Liver (tissue), 9 donors: ENCODE results near the gene TMPRSS11F. TPM values are rescaled to one million over a fixed set of nuclear protein-coding genes. Genes with fewer than 3 reads are reported as not detected.

Source experiments
- DNase-seq: peaks from one replicate; pipeline ENCODE4 v3.0.0-alpha.2; 2017; ENCODE audit warnings: low spot score
- H3K27ac ChIP-seq, 2 donors: one replicate each; pipeline ENCODE4 v1.7.0; 2013; ENCODE audit warnings: inconsistent platforms in 2 of 2, low read length in 2 of 2, control low read depth in 1 of 2, low read depth in 1 of 2, mild to moderate bottlenecking in 1 of 2
- H3K27me3 ChIP-seq, 4 donors: one replicate each; pipeline versions ENCODE4 v1.6.1 to v1.7.0; 2013; ENCODE audit warnings: low read length in 3 of 4, inconsistent platforms in 1 of 4, mild to moderate bottlenecking in 1 of 4, moderate library complexity in 1 of 4; ENCODE audit not compliant: control insufficient read depth in 4 of 4, insufficient read depth in 4 of 4
- H3K36me3 ChIP-seq, 4 donors: one replicate each; pipeline versions ENCODE4 v1.6.1 to v1.7.0; 2013; ENCODE audit warnings: low read length in 3 of 4, mild to moderate bottlenecking in 3 of 4, low read depth in 1 of 4, moderate library complexity in 1 of 4; ENCODE audit not compliant: control insufficient read depth in 4 of 4, insufficient read depth in 3 of 4
- H3K4me1 ChIP-seq, 4 donors: one replicate each; pipeline versions ENCODE4 v1.6.1 to v1.7.0; 2013; ENCODE audit warnings: low read length in 3 of 4, mild to moderate bottlenecking in 3 of 4, moderate library complexity in 1 of 4; ENCODE audit not compliant: control insufficient read depth in 4 of 4, insufficient read depth in 4 of 4
- H3K4me3 ChIP-seq, 3 donors: one replicate each; pipeline versions ENCODE4 v1.6.1 to v1.7.0; 2013; ENCODE audit warnings: low read length in 3 of 3, control low read depth in 1 of 3, low read depth in 1 of 3, mild to moderate bottlenecking in 1 of 3
- H3K9ac ChIP-seq, 2 donors: one replicate each; pipeline ENCODE4 v1.7.0; 2013; ENCODE audit warnings: low read length in 2 of 2, mild to moderate bottlenecking in 2 of 2, moderate library complexity in 2 of 2, control low read depth in 1 of 2, low read depth in 1 of 2
- H3K9me3 ChIP-seq, 4 donors: one replicate each; pipeline versions ENCODE4 v1.6.1 to v1.7.0; 2013; ENCODE audit warnings: low read length in 3 of 4; ENCODE audit not compliant: control insufficient read depth in 4 of 4
- ATF3 ChIP-seq: IDR thresholded peaks from 2 replicates; pipeline ENCODE4 v1.6.1; 2016; ENCODE audit warnings: antibody characterized with exemption
- CTCF ChIP-seq: fragments of 150-350 bp; IDR thresholded peaks from 2 replicates; pipeline ENCODE4 v1.5.1; 2017; ENCODE audit warnings: improper control_type of control experiment, low read depth, low read length; ENCODE audit not compliant: missing input control
- EGR1 ChIP-seq, 2 donors: IDR thresholded peaks; 2 replicates each; pipeline ENCODE4 v1.6.1; 2016 to 2018; ENCODE audit warnings: antibody characterized with exemption in 2 of 2, low read depth in 2 of 2
- FOXA1 ChIP-seq: IDR thresholded peaks from 2 replicates; pipeline ENCODE4 v1.6.1; 2016; ENCODE audit warnings: antibody characterized with exemption
- FOXA2 ChIP-seq: IDR thresholded peaks from 2 replicates; pipeline ENCODE4 v1.6.1; 2016; ENCODE audit warnings: antibody characterized with exemption
- HNF4A ChIP-seq, 2 donors: conservative IDR thresholded peaks; 2 replicates each; pipeline ENCODE4 v1.6.1; 2016; ENCODE audit warnings: antibody characterized with exemption in 2 of 2, mild to moderate bottlenecking in 2 of 2
- HNF4G ChIP-seq: IDR thresholded peaks from 2 replicates; pipeline ENCODE4 v1.6.1; 2016; ENCODE audit warnings: antibody characterized with exemption
- JUND ChIP-seq, 2 donors: IDR thresholded peaks; 2 replicates each; pipeline ENCODE4 v1.6.1; 2016; ENCODE audit warnings: antibody characterized with exemption in 2 of 2
- MAX ChIP-seq: IDR thresholded peaks from 2 replicates; pipeline ENCODE4 v1.6.1; 2016; ENCODE audit warnings: antibody characterized with exemption
- NR2F2 ChIP-seq: IDR thresholded peaks from 2 replicates; pipeline ENCODE4 v1.6.1; 2016; ENCODE audit warnings: antibody characterized with exemption
- RAD21 ChIP-seq, 2 donors: IDR thresholded peaks; 2 replicates each; pipeline ENCODE4 v1.6.1; 2016; ENCODE audit warnings: antibody characterized with exemption in 2 of 2, mild to moderate bottlenecking in 2 of 2
- REST ChIP-seq: IDR thresholded peaks from 2 replicates; pipeline ENCODE4 v1.6.1; 2016; ENCODE audit warnings: antibody characterized with exemption, mild to moderate bottlenecking
- RXRA ChIP-seq, 2 donors: IDR thresholded peaks; 2 replicates each; pipeline ENCODE4 v1.6.1; 2017 to 2018; ENCODE audit warnings: antibody characterized with exemption in 2 of 2, mild to moderate bottlenecking in 1 of 2
- SP1 ChIP-seq: IDR thresholded peaks from 2 replicates; pipeline ENCODE4 v1.6.1; 2018; ENCODE audit warnings: antibody characterized with exemption, mild to moderate bottlenecking
- TAF1 ChIP-seq: conservative IDR thresholded peaks from 2 replicates; pipeline ENCODE4 v1.6.1; 2016; ENCODE audit warnings: antibody characterized with exemption, mild to moderate bottlenecking
- YY1 ChIP-seq: IDR thresholded peaks from 2 replicates; pipeline ENCODE4 v1.6.1; 2016; ENCODE audit warnings: antibody characterized with exemption, mild to moderate bottlenecking
- ZBTB33 ChIP-seq: IDR thresholded peaks from 2 replicates; pipeline ENCODE4 v1.6.1; 2016; ENCODE audit warnings: antibody characterized with exemption
- WGBS: extraction: QIAGEN DNeasy Blood & Tissue Kit; methylation state at CpG from one replicate; pipeline ENCODE4 v1.1.7; 2013; 5-methylcytosine and 5-hydroxymethylcytosine counted together
- polyA plus RNA-seq, 2 donors: library from polyadenylated mRNA; stranded (reverse) in 1 of 2; unstranded in 1 of 2; fragments of 200-250 nt in 1 of 2; fragments of >200 nt in 1 of 2; fragmentation: Nextera tagmentation in 1 of 2; extraction: Ambion mirVana in 1 of 2; gene quantifications; one replicate each; pipeline versions ENCODE4 v1.2.1 to v1.2.3, GENCODE V29; 2013 to 2015
- total RNA-seq, 2 donors: library from RNA; depleted of rRNA; stranded (reverse); fragments of >200 nt; gene quantifications; one replicate each; pipeline ENCODE4 v1.2.3, GENCODE V29; 2014
- donor health status: healthy.
- donor health status: healthy.
- donor health status: healthy.
- donor health status: healthy.
- donor health status: healthy.

The TMPRSS11F gene
- total and polyA plus RNA-seq, 4 donors, result not detected

- no peak for TF ChIP-seq ATF3
Observed at GRCh38 chr4:68110441-68110840, 19.2 kb downstream of the TMPRSS11F start (continued).

- Histone ChIP-seq H3K27me3 (peaks cover 0 to 3% (median 0%) of the 10 kb centered on the region in 4 donors), H3K27ac (no peak overlapping the region), H3K9ac (no peak overlapping the region), H3K4me3 (no peak overlapping the region), H3K9me3 (no peaks in the 10 kb centered on the region), H3K4me1 (no peaks in the 10 kb centered on the region), H3K36me3 (no peaks in the 10 kb centered on the region)
- 69% methylated on average over 1 of the region's 1 CpG for WGBS
- TF ChIP-seq HNF4G (no peak), NR2F2 (no peak), TAF1 (no peak), FOXA2 (no peak), ZBTB33 (no peak), FOXA1 (no peak), CTCF (no peak), HNF4A (conservative IDR thresholded peaks at IDR 0.05) (no peak), YY1 (no peak)
- no peak for DNase-seq
Observed at GRCh38 chr4:68109868-68110267, 19.8 kb downstream of the TMPRSS11F start.

- H3K36me3 ChIP-seq, result no peaks in the 10 kb centered on the region
- H3K27me3 ChIP-seq, result no peaks in the 10 kb centered on the region
- H3K4me3 ChIP-seq, result no peak overlapping the region
- DNase-seq, result no peak
- H3K27ac ChIP-seq, result no peak overlapping the region
- H3K9ac ChIP-seq, result no peak overlapping the region
- TF ChIP-seq ZBTB33, result no peak
- TF ChIP-seq RXRA (IDR thresholded peaks at IDR 0.05), result no peak
- no peak for TF ChIP-seq SP1
- TF ChIP-seq REST, result no peak
- no peak for TF ChIP-seq MAX
- no peak for TF ChIP-seq TAF1
- TF ChIP-seq EGR1 (IDR thresholded peaks at IDR 0.05; ENCODE audit: low read depth in 2 of 2), result no peak
- no peak for TF ChIP-seq RAD21 (IDR thresholded peaks at IDR 0.05)
- TF ChIP-seq ATF3, result no peak
- TF ChIP-seq NR2F2, result no peak
- no peak for TF ChIP-seq YY1
- no peak for TF ChIP-seq HNF4A (conservative IDR thresholded peaks at IDR 0.05)
- no peak for TF ChIP-seq JUND (IDR thresholded peaks at IDR 0.05)
- TF ChIP-seq FOXA2, result no peak
- TF ChIP-seq FOXA1, result no peak
- H3K9me3 ChIP-seq, result peaks cover 0 to 5% (median 2%) of the 10 kb centered on the region in 4 donors
- 20% methylated on average over 1 of the region's 1 CpG for WGBS
- H3K4me1 ChIP-seq, result no peaks in the 10 kb centered on the region
Observed at GRCh38 chr4:68082758-68083157, 46.9 kb downstream of the TMPRSS11F start.
